Activated T-helper 1 cell treated with Interleukin-2 at 50 U/mL for 16 hours (primary cell): Measurements from ENCODE around the gene DDN.

Source experiments
- DNase-seq: peaks from one replicate; pipeline ENCODE4 v3.0.0-alpha.2; 2020; ENCODE audit warnings: low read depth

DDN gene

GRCh38 chr12:49013428-49013827 is 14.3 kb upstream of the DDN start:
- no peak for DNase-seq

DNA sequence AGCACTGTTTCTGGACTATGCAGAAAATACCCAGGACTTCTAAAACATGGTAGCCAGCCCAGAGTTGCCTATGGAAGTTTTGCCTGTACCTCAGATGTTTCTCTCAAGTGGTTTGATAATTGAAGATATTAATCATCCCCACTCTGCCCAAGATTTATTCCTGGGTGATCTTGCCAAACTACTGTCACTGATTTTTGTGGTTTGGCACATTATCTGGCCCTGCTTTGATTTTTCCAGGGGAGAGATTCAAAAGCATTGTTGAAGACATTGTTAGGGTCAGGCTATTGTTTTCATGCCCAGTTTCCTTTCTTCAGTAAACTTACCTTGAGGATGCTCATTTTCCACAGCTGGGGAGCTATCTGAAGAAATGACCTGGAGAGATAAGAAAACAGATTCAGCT is 13.6 kb upstream of the DDN start:
- no peak for DNase-seq

DNA sequence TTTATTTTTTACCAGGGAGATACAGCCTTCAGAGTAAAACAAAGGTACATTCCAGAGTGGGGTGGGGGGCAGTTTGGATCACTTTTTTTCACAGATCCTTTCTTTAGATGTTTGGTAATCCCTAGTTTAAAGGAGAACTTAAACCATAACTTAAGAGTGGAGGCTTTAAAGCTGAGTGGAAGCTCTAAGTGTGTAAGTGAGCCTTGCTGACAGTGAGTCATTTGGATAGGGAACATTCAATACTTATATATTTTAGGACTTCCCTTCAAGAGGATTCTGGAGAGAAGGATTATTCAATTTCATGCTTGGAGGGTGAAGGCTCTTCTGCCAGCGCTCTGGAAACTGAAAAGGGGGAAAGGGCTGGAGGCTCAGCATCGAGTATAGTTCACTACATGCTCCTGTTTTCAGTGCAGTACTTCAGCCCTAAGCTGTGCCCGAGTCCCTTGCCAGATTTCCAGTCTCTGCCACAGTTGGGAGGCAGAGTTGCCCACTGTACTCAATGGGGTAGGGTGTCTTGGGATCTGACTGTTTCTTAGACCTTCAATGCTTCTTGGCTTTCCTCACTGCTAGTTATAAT is 11.0 kb upstream of the DDN start:
- no peak for DNase-seq

DNA sequence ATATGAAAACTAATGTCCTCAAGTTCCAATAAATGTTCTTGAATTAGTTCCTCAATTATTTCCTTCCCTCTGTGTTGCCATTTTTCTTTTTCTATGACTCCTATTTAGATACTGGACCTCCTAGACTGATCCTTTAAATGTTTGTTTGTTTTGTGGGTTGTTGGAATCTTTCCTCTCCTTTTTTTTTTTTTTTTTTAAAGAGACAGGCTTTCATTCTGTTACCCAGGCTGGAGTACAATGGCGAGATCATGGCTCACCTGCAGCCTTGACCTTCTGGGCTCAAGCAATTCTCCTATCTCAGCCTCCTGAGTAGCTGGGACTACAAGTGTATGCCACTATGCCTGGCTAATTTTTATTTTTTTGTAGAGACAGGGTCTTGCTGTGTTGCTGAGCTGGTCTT is 9.8 kb upstream of the DDN start:
- DNase-seq = no peak

- no peak for DNase-seq
These were observed 1.2 kb upstream of the DDN start for GRCh38 chr12:49000346-49000745.

GRCh38 chr12:48998497-48999353 is 450 bp downstream of the DDN start:
- DNase-seq = no peak

- no peak for DNase-seq
These were observed 1.3 kb downstream of the DDN start for GRCh38 chr12:48997719-48998496.

DNA sequence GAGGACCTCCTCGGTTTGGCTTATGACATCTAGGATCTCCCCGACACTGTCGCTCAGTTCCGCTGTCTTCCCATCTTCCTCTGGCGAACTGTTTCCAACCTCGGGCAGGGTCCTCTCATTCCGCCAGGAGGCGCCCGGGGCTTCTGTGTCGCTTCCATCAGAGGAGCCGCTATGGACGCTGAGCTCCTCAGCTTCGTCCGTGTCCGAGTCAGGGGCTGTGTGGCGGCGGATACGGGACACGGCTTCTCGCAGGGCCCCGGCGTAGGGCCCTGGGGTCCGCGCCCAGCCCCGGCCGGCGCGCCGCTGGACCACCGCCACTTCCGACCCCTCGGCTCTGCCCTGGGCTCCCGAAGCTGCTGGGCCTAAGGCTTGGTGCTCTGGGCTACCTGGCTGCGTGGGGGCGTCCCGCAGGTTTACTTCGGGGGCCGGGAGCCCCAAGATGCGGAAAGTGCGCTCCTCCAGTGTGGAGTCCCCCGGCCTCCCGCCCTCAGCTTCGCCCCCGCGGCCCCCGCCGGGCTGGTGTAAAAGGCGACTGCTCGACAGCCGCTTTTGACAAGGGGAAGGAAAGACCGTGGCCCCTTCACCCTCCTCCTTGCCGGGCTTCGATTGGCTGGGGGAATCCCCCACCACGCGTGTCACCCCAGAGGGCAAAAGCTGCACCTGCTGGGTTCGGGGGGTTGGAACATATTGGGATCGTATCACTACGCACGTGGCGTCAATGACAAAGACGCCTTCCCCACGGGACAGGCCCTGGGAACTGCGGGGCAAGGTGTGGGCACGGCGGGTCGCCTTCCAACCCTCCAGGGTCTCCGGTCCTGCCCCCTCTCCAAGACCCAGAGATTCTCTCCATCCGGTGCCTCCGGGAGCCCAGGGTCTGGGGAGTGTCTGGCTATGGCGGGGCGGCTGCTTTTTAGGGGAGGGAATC is 2.1 kb downstream of the DDN start:
- DNase-seq = no peak

GRCh38 chr12:48995086-48995879 is 3.9 kb downstream of the DDN start:
- DNase-seq = no peak

GRCh38 chr12:48994224-48995085 is 4.7 kb downstream of the DDN start:
- DNase-seq = no peak

- DNase-seq = no peak
These were observed 5.4 kb downstream of the DDN start for GRCh38 chr12:48993787-48994186.

DNA sequence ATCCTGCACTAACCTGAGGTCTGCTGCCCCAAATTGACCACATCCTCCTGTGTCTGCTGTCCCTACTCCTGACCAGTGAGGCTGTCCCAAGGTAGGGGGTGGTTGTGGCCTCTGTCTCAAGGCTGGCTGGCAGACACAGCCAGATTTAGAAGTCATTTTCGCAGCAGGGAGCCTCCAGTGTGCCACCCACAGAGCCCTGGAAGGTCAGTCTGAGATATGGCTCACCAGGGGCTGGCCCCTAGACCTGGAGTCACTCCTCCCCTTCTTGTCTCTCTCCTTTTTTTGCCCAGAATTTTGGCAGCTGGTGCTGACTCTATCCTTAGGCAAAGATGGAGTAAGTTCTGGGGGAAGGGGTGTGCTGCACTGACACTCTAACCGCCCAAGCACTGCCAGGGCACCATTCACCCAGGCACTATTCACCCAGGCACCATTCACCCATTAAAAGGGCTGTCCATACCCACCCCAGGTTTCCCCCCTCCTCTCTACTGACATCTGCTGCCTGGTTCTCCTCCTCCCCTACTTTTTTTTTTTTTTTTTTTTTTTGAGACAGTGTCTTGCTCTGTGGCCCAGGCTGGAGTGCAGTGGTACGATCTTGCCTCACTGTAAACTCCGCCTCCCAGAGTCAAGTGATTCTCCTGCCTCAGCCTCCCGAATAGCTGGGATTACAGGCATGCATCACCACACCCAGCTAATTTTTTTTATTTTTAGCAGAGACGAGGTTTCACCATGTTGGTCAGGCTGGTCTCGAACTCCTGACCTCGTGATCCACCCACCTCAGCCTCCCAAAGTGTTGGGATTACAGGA is 7.7 kb downstream of the DDN start:
- DNase-seq = no peak

GRCh38 chr12:48990552-48990951 is 8.6 kb downstream of the DDN start:
- DNase-seq = no peak

DNA sequence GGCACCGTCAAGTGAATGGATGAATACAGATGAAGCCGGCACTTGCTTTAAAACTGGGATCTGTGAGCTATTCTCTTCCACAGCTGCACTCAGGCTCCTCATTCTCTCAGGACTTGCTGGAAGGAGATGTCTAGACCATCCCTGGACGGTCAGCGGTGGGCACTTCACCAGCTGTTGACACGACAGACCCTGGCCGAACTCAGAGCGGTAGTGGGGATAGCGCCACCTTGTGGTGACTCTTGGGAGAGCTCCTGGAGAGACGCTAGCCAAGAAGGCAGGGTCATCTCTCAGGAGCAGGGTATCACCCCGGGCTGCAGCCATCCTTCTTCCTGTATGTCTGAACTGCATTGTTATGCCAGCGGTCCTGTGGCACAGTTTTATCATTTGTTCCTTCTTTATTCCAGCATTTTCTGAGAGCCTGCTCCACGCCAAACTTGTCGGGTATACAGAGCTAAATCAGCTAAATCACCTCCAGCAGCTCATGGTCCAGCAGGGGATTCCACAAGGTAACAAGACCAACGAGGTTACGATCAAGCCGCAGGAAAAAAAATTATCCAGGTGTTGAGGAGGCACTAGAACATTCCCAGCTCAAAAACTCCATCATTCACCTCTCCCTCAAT is 11.0 kb downstream of the DDN start:
- DNase-seq = peak; percentile 56

- no peak for DNase-seq
These were observed 12.4 kb downstream of the DDN start for GRCh38 chr12:48986720-48987291.

- DNase-seq = no peak
These were observed 13.3 kb downstream of the DDN start for GRCh38 chr12:48985901-48986300.

DNA sequence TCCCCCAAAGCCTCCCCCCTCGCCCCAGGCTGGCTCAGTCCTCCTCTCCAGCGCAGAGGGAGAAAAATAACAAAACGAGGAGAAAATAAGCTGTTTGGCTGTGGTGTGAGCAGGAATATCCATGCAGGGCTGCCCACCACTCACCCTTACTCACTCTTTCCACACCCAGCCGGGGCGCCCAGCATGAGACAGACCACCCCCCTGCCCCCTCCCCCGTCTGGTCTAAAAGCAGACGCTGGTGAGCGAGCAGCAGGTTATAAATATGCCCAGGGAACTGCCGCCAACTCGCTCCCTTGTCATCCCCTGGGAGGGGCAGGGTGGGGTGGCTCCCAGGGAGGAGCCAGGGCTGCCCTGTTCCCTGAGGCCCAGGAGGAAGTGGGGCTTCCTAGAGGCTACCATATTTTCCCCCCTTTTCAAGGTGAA is 13.7 kb downstream of the DDN start:
- DNase-seq = no peak

DNA sequence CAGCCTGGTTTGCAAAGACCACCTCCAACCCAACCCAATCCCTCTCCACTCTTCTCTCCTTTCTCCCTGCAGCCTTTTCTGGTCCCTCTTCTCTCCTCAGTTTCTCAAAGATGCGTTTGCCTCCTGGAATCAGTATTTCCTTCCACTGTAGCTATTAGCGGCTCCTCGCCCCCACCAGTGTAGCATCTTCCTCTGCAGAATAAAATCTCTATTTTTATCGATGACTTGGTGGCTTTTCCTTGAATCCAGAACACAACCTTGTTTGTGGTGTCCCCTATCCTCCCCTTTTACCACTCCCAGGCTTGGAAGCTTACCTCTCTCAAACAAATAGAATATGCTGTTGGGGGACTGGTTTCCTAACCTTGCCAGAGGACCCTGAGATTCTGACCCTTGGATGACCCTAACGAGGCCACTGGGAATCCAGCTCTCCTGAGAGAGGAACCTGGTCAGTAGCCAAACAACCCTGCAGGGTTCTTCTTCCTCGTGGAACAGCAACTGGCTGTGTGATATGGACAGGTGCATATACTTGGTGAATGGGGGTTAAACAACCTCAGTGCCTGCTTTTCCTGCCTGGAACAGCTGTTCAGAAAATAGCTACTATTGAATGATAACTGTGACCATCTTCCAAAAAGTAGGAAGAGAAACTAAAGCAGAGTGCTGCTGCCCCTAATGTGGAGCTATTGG is 16.6 kb downstream of the DDN start:
- no peak for DNase-seq
